ENCODE measurements around the gene TSPAN2.

The TSPAN2 gene

GRCh38 chr1:115135681-115136080 is 46.4 kb upstream of the TSPAN2 start:
- no peak for DNase-seq (ENCODE audit: low spot score)
- in situ Hi-C loops (cut with MboI; ENCODE audit: low sequenced_read_pairs, unreplicated experiment), result loop anchor here (25.0 kb wide), 1 partner anchor 452 kb away; no protein-coding TSS in a partner anchor
- no peak for TF ChIP-seq CTCF (IDR thresholded peaks at IDR 0.05; ENCODE audit: borderline replicate concordance, control extremely low read depth, extremely low read depth, insufficient read depth, missing control alignments)

- no peak for TF ChIP-seq CTCF (IDR thresholded peaks at IDR 0.05; ENCODE audit: borderline replicate concordance, control extremely low read depth, extremely low read depth, insufficient read depth, missing control alignments)
- DNase-seq (ENCODE audit: low spot score), result no peak
- in situ Hi-C loops (cut with MboI; ENCODE audit: low sequenced_read_pairs, unreplicated experiment), result loop anchor here (25.0 kb wide), 1 partner anchor 452 kb away; no protein-coding TSS in a partner anchor
Measured at GRCh38 chr1:115134850-115135480, 45.7 kb upstream of the TSPAN2 start.

GRCh38 chr1:115134231-115134630 is 44.9 kb upstream of the TSPAN2 start:
- in situ Hi-C loops (cut with MboI; ENCODE audit: low sequenced_read_pairs, unreplicated experiment), result loop anchor here (25.0 kb wide), 1 partner anchor 453 kb away; no protein-coding TSS in a partner anchor
- no peak for DNase-seq (ENCODE audit: low spot score)
- TF ChIP-seq CTCF (IDR thresholded peaks at IDR 0.05; ENCODE audit: borderline replicate concordance, control extremely low read depth, extremely low read depth, insufficient read depth, missing control alignments), result no peak

GRCh38 chr1:115133440-115133839 is 44.1 kb upstream of the TSPAN2 start:
- in situ Hi-C loops (cut with MboI; ENCODE audit: low sequenced_read_pairs, unreplicated experiment), result loop anchor here (25.0 kb wide), 1 partner anchor 454 kb away; no protein-coding TSS in a partner anchor
- DNase-seq (ENCODE audit: low spot score), result no peak
- TF ChIP-seq CTCF (IDR thresholded peaks at IDR 0.05; ENCODE audit: borderline replicate concordance, control extremely low read depth, extremely low read depth, insufficient read depth, missing control alignments), result no peak

- no peak for TF ChIP-seq CTCF (IDR thresholded peaks at IDR 0.05; ENCODE audit: borderline replicate concordance, control extremely low read depth, extremely low read depth, insufficient read depth, missing control alignments)
- in situ Hi-C loops (cut with MboI; ENCODE audit: low sequenced_read_pairs, unreplicated experiment), result loop anchor here (25.0 kb wide), 1 partner anchor 457 kb away; no protein-coding TSS in a partner anchor
- DNase-seq (ENCODE audit: low spot score), result no peak
Measured at GRCh38 chr1:115130786-115131185, 41.5 kb upstream of the TSPAN2 start.

- DNase-seq (ENCODE audit: low spot score), result no peak
- in situ Hi-C loops (cut with MboI; ENCODE audit: low sequenced_read_pairs, unreplicated experiment), result loop anchor here (25.0 kb wide), 1 partner anchor 458 kb away; no protein-coding TSS in a partner anchor
- no peak for TF ChIP-seq CTCF (IDR thresholded peaks at IDR 0.05; ENCODE audit: borderline replicate concordance, control extremely low read depth, extremely low read depth, insufficient read depth, missing control alignments)
Measured at GRCh38 chr1:115129071-115129640, 39.9 kb upstream of the TSPAN2 start.

Data from GM13976 (cell line).